HFFc6 (cell line): Measurements from ENCODE around the gene PPFIBP1. TPM values are rescaled to one million over a fixed set of nuclear protein-coding genes. Genes with fewer than 3 reads are reported as not detected.

Source experiments
- DNase-seq: peaks from one replicate; pipeline ENCODE4 v3.0.0-alpha.2; 2018
- H3K27ac Mint-ChIP-seq: 2 replicates; pipeline ENCODE4 v1.8.0; 2020; ENCODE audit warnings: mild to moderate bottlenecking, mixed read lengths
- H3K27me3 Mint-ChIP-seq: 2 replicates; pipeline ENCODE4 v1.8.0; 2021; ENCODE audit warnings: mild to moderate bottlenecking, moderate library complexity, mixed read lengths; ENCODE audit not compliant: insufficient read depth
- H3K36me3 Mint-ChIP-seq: 2 replicates; pipeline ENCODE4 v1.8.0; 2021; ENCODE audit warnings: low read depth, mixed read lengths
- H3K4me1 Mint-ChIP-seq: 2 replicates; pipeline ENCODE4 v1.8.0; 2020; ENCODE audit warnings: low read depth, mixed read lengths
- H3K4me3 Mint-ChIP-seq: 2 replicates; pipeline ENCODE4 v1.8.0; 2020; ENCODE audit warnings: mild to moderate bottlenecking, moderate library complexity, mixed read lengths
- H3K9me3 Mint-ChIP-seq: 2 replicates; pipeline ENCODE4 v1.8.0; 2020; ENCODE audit warnings: mild to moderate bottlenecking, mixed read lengths
- total RNA-seq, 6 experiments: library from RNA; stranded (reverse); fragmentation: NEBNext Ultra II Directional; extraction: Animal tissue kit (Norgen Biotek cat#: 25700); gene quantifications; 2 replicates in 1 of 6; 3 replicates in 5 of 6; pipeline ENCODE4 v1.2.3, GENCODE V29; 2021
- TF ChIP-seq, protein P1 (sequence below): fragments of 200-600 bp; sonication (generic); IDR thresholded peaks from 2 replicates; pipeline ENCODE4 v1.5.0; 2021; ENCODE audit warnings: antibody characterized with exemption, mild to moderate bottlenecking

PPFIBP1 gene
- total RNA-seq, 6 experiments from 2014 or later = 79.1 to 104 (median 92.0) TPM

DNA sequence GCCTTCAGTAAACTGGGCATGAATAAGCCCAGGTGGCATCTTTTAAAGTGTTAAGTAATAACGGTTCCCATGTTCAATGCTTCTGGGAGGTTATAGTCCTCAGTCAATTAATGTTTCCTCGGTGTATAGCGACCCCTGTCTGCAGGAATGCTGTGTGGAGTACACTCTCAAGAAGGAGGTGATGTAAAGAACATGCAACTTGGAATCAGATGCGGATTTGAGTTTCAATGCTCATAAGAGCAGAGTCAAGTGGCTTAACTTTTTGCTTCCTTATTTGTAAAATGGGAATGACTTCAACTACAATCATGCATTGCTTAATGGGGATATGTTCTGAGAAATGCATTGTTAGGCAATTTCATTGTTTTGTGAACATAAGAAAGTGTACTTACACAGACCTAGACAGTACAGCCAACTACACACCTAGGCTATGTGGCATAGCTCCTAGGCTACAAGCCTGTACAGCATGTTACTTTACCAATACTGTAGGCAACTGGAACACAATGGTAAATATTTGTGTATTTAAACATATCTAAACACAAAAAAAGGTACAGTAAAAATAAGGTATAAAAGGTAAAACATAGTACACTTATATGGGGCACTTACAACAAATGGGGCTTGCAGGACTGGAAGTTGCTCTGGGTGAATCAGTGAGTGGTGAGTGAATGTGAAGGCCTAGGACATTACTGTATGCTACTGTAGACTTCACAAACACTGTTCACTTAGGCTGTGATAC, 179.9 kb downstream of the PPFIBP1 start:
- Mint-ChIP-seq H3K36me3 (no peaks in the 10 kb centered on the region; the same call in 1 of the 2 replicates), H3K27me3 (no peaks in the 10 kb centered on the region), H3K27ac (peak overlapping the region; percentile 30; the same call in 1 of the 2 replicates), H3K4me3 (no peak overlapping the region), H3K4me1 (peaks cover 13% of the 10 kb centered on the region), H3K9me3 (no peaks in the 10 kb centered on the region)
- TF ChIP-seq, protein P1, sequence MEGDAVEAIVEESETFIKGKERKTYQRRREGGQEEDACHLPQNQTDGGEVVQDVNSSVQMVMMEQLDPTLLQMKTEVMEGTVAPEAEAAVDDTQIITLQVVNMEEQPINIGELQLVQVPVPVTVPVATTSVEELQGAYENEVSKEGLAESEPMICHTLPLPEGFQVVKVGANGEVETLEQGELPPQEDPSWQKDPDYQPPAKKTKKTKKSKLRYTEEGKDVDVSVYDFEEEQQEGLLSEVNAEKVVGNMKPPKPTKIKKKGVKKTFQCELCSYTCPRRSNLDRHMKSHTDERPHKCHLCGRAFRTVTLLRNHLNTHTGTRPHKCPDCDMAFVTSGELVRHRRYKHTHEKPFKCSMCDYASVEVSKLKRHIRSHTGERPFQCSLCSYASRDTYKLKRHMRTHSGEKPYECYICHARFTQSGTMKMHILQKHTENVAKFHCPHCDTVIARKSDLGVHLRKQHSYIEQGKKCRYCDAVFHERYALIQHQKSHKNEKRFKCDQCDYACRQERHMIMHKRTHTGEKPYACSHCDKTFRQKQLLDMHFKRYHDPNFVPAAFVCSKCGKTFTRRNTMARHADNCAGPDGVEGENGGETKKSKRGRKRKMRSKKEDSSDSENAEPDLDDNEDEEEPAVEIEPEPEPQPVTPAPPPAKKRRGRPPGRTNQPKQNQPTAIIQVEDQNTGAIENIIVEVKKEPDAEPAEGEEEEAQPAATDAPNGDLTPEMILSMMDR = peak; percentile 98
- peak; percentile 70 for DNase-seq

DNA sequence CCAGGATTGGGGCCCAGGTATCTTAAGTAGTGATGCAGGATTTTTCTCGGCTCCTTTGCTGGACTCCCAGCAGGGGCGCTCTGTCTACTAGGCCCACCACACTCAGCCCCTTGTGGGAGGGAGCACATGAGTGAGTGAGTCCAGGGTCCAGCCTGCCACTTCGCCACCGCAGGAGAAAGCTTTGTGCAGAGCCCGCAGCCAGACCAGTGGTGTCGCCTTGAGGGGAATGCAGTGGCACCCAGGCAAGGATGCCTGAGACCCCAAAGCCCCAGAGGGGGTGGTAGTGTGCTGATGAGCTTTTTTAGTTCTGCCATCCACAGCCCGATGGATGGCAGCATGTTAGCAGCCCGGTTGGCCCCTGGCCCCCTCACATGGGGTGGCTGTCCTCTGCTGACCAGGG, 181.3 kb downstream of the PPFIBP1 start:
- Mint-ChIP-seq H3K27me3 (no peaks in the 10 kb centered on the region; the same call in 1 of the 2 replicates), H3K9me3 (no peaks in the 10 kb centered on the region), H3K4me1 (peaks cover 16% of the 10 kb centered on the region), H3K27ac (no peak overlapping the region), H3K4me3 (no peak overlapping the region), H3K36me3 (no peaks in the 10 kb centered on the region)
- DNase-seq = no peak
- TF ChIP-seq, protein P1 = no peak

DNA sequence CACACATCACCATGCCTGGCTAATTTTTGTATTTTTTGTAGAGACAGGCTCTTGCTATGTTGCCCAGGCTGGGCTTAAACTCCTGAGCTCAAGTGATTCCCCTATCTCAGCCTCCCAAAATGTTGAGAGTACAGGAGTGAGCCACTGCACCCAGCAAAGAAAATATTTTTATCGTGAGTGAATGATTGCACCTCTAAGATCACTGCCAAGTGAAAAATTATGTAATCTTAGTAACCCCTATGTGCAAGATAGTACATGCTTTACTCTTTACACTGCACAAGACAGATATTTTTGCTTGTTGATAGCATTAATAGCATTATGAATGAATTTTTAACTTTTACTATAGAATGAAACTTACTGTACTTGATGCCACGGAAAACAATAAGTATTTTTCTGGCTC, 183.2 kb downstream of the PPFIBP1 start:
- no peak for DNase-seq
- TF ChIP-seq, protein P1 = no peak
- Mint-ChIP-seq H3K27me3 (peaks cover 1% of the 10 kb centered on the region), H3K27ac (no peak overlapping the region), H3K36me3 (peaks cover 6% of the 10 kb centered on the region), H3K9me3 (no peaks in the 10 kb centered on the region), H3K4me1 (peaks cover 29% of the 10 kb centered on the region), H3K4me3 (no peak overlapping the region)

DNA sequence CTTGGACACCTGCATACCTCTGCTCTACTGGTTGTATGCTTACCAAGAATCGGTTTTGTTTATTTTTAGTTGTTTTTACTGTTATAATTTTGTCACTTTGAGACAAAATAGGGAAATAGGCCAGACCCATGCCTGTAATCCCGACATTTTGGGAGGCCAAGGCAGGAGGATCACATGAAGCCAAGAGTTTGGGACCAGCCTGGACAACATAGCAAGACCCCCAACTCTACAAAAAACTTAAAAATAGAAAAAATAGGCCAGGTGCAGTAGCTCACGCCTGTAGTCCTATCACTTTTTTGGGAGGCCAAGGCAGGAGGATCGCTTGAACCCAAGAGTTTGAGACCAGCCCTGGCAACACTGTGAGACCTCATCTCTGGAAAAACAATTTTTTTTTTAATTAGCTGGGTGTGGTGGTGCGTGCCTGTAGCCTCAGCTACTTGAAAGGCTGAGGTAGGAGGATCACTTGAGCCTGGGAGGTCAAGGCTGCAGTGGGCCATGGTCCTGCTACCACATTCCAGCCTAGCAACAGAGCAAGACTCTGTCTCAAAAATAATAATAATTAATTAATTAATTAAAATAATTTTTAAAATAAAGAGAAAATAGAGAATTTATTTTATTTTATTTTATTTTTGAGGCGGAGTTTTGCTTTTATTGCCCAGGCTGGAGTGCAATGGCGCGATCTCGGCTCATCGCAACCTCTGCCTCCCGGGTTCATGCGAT, 185.4 kb downstream of the PPFIBP1 start:
- TF ChIP-seq, protein P1 = no peak
- DNase-seq = no peak
- H3K27ac Mint-ChIP-seq = no peak overlapping the region
- H3K4me1 Mint-ChIP-seq = peaks cover 32% of the 10 kb centered on the region
- H3K36me3 Mint-ChIP-seq = peaks cover 25% of the 10 kb centered on the region
- no peak overlapping the region for H3K4me3 Mint-ChIP-seq
- H3K9me3 Mint-ChIP-seq = no peaks in the 10 kb centered on the region
- H3K27me3 Mint-ChIP-seq = peaks cover 2% of the 10 kb centered on the region

DNA sequence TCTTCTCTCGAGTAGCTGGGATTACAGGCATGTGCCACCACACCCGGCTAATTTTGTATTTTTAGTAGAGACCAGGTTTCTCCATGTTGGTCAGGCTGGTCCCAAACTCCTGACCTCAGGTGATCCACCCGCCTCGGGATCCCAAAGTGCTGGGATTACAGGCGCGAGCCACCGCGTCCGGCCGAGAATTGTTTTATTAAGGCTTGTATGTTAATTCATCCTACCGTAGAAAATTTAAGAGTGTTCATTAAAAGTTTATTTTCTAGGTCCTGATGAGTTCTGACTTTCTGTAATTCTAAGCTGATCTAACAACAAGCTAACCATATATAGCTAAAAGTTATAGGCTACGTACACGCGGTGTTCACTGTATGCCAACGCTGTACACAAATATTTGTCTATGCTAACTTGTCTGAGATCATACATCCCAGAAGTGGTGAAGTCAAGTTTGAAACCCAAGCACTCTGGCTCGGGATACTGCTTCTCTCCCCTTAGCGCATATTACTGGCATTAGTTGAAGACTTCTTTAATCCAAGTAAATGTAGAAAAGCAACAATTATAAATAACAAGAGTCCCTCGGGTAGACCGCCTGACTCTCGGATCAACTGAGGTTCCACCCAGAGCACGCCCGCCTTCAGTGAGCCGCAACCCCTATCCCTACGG, 186.1 kb downstream of the PPFIBP1 start:
- Mint-ChIP-seq H3K27me3 (peaks cover 2% of the 10 kb centered on the region), H3K4me3 (peak overlapping the region; percentile 96), H3K9me3 (no peaks in the 10 kb centered on the region), H3K27ac (peak overlapping the region; percentile 97), H3K36me3 (peaks cover 25% of the 10 kb centered on the region), H3K4me1 (peaks cover 32% of the 10 kb centered on the region)
- peak; percentile 29 for DNase-seq
- TF ChIP-seq, protein P1 = no peak
